ENCODE data around the gene PABPC1L.

PABPC1L gene

DNA sequence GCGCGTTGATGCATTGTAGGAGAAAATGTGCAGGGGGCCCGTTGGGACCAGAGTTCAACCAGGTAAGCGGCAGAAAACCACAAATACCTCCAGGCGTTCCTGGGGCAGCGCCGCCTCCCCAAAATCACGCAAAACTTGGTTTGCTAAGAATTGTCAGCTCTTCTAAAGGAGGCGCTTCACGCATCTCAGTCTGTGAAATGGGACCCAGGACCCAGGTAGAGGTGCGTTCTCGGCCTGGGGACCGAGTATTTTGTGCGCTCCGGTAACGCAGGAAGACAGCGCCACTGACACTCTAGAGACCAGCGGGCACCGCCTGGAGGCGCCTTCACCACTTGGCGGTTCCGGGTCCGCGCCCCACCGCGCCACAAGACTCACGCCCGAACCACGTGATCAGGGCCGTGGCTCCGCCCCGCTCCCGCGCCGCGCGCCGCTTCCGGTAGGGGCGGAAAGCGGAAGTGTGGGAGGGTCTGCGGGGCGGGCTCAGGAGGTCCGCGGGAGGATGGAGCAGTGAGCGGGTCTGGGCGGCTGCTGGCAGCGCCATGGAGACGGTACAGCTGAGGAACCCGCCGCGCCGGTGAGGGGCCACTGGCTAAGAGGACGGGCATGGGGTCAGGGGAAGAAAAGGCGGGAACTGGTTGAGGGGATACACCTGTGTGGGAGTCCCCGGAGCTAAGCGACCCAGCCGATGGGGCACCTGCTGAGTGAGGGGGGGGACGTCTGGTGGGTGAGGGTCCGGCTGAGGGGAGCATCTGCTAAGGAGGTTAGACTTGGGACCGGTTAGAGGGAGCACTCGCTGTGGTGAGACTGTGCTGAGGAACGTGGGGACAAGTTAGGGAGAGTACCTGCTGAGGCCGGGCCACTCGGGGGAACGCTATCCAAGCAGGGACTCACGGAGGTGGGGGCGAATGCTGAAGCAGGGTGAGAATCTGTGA lies 56.4 kb downstream of the PABPC1L start, which contains the start of gene STK4:
TSS of gene STK4 (plus strand) at position 483 of the 932 bp plus-strand sequence. CDS start at position 540, 57 bp downstream.
- DNase-seq (ENCODE audit: low spot score): peak; percentile 89

DNA sequence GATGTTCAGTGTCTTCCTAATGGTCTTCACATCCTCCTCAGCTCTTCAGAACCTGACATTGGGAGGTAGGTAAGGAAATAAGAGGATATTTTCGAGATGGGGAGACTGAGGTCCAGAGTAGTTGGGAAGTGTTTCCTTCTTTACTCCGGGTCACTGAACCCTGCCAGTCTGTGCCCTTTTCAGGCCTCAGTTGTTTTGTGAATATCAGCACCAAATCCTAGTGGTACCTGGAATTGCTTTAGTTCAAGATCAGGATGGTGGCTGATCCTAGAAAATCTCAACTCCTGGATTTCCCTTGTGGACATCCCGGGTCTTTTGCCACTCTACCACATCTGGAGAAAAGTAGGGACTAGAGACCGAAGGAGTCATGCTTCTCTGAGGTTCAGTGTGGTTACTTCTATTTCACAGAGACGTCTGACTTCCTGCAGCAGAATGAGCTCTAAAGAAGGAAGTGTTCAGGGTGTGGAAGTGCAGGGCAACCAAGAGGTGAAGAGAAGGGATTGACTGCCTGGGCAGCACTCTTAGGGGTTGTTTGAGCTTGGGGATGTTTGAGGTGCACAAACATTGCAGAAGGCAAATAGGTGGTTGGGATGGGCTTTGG lies 57.4 kb downstream of the PABPC1L start:
- DNase-seq (ENCODE audit: low spot score): no peak

DNA sequence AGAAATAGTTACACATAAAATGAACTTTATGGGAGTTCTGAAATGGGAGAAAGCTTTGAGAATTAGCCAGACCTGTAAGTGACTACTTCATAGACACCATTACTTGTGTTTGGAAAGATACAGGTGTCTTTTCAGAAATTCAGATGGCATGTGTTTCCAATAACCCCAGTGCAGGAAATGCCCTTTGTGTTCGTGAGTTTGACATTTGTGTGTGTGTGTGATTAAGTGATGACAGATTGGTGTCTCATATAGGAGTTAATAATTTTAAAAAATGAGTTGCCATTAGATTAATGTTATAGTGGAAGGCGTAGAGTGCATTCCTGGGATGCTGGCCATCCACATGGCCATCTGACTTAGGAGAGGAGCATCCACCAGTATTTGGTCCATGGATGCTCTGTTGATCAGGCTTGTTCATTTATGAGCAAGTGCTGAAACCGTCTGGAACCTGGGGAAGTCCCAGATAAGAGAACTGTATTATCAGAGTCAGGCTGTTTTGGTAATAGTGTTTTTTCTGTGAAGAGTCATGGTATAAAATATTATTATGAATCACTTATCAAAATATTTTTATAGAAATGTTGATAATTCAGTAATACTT lies 59.5 kb downstream of the PABPC1L start:
- DNase-seq (ENCODE audit: low spot score): no peak

DNA sequence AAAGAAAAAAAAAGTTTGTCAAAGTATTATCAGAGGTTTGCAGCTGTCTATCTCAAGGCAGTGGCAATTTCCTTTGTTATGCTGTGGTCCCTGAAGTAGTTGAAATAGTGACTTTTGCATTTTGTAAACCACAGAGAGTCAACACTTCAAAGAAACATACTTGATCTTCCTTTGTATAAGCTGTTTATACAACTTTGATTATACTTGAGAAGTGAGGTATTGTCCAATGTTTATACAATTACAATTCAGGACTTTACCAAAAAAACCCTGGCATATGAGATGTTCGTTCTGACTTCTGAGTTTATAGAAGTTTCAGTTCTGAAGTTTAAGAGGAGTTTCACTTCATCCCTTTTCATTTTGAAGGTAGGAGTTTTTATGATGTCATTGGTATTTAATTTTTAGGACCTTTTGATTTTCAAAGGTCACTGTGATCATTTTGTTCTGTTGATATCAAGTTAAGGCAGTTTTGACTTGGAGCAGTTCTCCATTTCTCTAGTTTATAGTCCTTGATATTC lies 60.4 kb downstream of the PABPC1L start:
- no peak for DNase-seq (ENCODE audit: low spot score)

DNA sequence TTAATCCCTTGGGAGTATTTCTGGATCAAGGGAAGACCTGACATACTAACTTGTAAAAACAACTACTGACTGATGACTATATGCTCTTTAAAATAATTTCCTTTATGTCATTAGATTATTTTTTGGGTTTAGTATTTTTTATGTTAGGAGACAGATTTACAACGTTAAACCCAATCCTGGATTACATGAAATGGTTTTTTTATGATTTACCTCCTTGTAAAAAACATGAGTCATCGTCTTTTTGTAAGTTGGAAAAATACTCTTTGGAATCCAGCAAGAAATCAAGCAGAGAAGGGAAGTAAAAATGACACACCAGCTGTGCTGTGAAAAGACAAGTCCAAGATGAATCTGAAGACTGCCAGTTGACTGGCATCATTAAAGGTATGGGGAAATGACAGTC lies 63.2 kb downstream of the PABPC1L start:
- DNase-seq (ENCODE audit: low spot score): no peak

- no peak for DNase-seq (ENCODE audit: low spot score)
These were observed 66.8 kb downstream of the PABPC1L start for GRCh38 chr20:44976698-44977097.

- no peak for DNase-seq (ENCODE audit: low spot score)
These were observed 69.3 kb downstream of the PABPC1L start for GRCh38 chr20:44979090-44979621.

GRCh38 chr20:44981736-44982406 lies 72.0 kb downstream of the PABPC1L start:
- no peak for DNase-seq (ENCODE audit: low spot score)

GRCh38 chr20:44983093-44983674 lies 73.3 kb downstream of the PABPC1L start:
- DNase-seq (ENCODE audit: low spot score): no peak

- DNase-seq (ENCODE audit: low spot score): no peak
These were observed 78.8 kb downstream of the PABPC1L start for GRCh38 chr20:44988631-44989171.

All from AG08395 (cell line).